ENCODE results near the gene CD300C. TPM values are rescaled to one million over a fixed set of nuclear protein-coding genes. Genes with fewer than 3 reads are reported as not detected.

Gene CD300C
- total RNA-seq, 1 donor from 2014 or later = 0.06 TPM

GRCh38 chr17:74549343-74549742 lies 3.4 kb upstream of the CD300C start:
- DNase-seq (ENCODE audit: low read depth) = no peak
- TF ChIP-seq CTCF (conservative IDR thresholded peaks at IDR 0.05; ENCODE audit: low read depth, low read length) = no peak
- H3K4me3 ChIP-seq (ENCODE audit: low read depth, low read length) = no peak overlapping the region

GRCh38 chr17:74547736-74548135 lies 1.8 kb upstream of the CD300C start:
- DNase-seq (ENCODE audit: low read depth) = no peak
- no peak overlapping the region for H3K4me3 ChIP-seq (ENCODE audit: low read depth, low read length)
- no peak for TF ChIP-seq CTCF (conservative IDR thresholded peaks at IDR 0.05; ENCODE audit: low read depth, low read length)

GRCh38 chr17:74547264-74547663 lies 1.3 kb upstream of the CD300C start:
- no peak for TF ChIP-seq CTCF (conservative IDR thresholded peaks at IDR 0.05; ENCODE audit: low read depth, low read length)
- no peak for DNase-seq (ENCODE audit: low read depth)
- H3K4me3 ChIP-seq (ENCODE audit: low read depth, low read length) = no peak overlapping the region

- DNase-seq (ENCODE audit: low read depth) = no peak
- no peak overlapping the region for H3K4me3 ChIP-seq (ENCODE audit: low read depth, low read length)
- TF ChIP-seq CTCF (conservative IDR thresholded peaks at IDR 0.05; ENCODE audit: low read depth, low read length) = no peak
Observed at GRCh38 chr17:74546586-74546985, 671 bp upstream of the CD300C start.

GRCh38 chr17:74544991-74545842 lies 698 bp downstream of the CD300C start:
- no peak for TF ChIP-seq CTCF (conservative IDR thresholded peaks at IDR 0.05; ENCODE audit: low read depth, low read length)
- DNase-seq (ENCODE audit: low read depth) = no peak
- no peak overlapping the region for H3K4me3 ChIP-seq (ENCODE audit: low read depth, low read length)

- no peak overlapping the region for H3K4me3 ChIP-seq (ENCODE audit: low read depth, low read length)
- no peak for TF ChIP-seq CTCF (conservative IDR thresholded peaks at IDR 0.05; ENCODE audit: low read depth, low read length)
- no peak for DNase-seq (ENCODE audit: low read depth)
Observed at GRCh38 chr17:74543891-74544760, 1.8 kb downstream of the CD300C start.
